RWPE2 (cell line): ENCODE data around the gene KIAA1217.

Experiments
- ATAC-seq: fragments of 200-7000 bp; cut with Tn5 transposase; 3 replicates; pipeline ENCODE4 v1.9.1; 2021; ENCODE audit warnings: low read depth
- DNase-seq: peaks from one replicate; pipeline ENCODE4 v3.0.0-alpha.2; 2020; ENCODE audit warnings: low spot score
- H3K27ac ChIP-seq: fragments of 450-650 bp; 2 replicates; pipeline ENCODE4 v1.5.1; 2017; ENCODE audit warnings: mild to moderate bottlenecking; ENCODE audit not compliant: poor library complexity, severe bottlenecking
- H3K27me3 ChIP-seq: fragments of 250-450 bp; sonication (Bioruptor Pico); 2 replicates; pipeline ENCODE4 v1.5.1; 2021; ENCODE audit warnings: mild to moderate bottlenecking, moderate library complexity; ENCODE audit not compliant: insufficient read depth, poor library complexity, severe bottlenecking
- H3K36me3 ChIP-seq: fragments of 250-450 bp; sonication (Bioruptor Pico); 2 replicates; pipeline ENCODE4 v1.5.1; 2020; ENCODE audit warnings: low read depth, mild to moderate bottlenecking, moderate library complexity
- H3K4me1 ChIP-seq: fragments of 250-450 bp; sonication (Bioruptor Pico); 2 replicates; pipeline ENCODE4 v1.5.1; 2021; ENCODE audit warnings: mild to moderate bottlenecking, moderate library complexity; ENCODE audit not compliant: insufficient read depth, poor library complexity, severe bottlenecking
- H3K4me3 ChIP-seq: fragments of 250-450 bp; sonication (Bioruptor Pico); 2 replicates; pipeline ENCODE4 v1.5.1; 2021; ENCODE audit warnings: mild to moderate bottlenecking, moderate library complexity; ENCODE audit not compliant: severe bottlenecking
- H3K9me3 ChIP-seq: fragments of 250-450 bp; sonication (Bioruptor Pico); 2 replicates; pipeline ENCODE4 v1.5.1; 2021; ENCODE audit warnings: mild to moderate bottlenecking, moderate library complexity; ENCODE audit not compliant: severe bottlenecking
- TF ChIP-seq, protein P1 (sequence below): fragments of 450-650 bp; IDR thresholded peaks from one replicate; pipeline ENCODE4 v1.5.1; 2017; ENCODE audit warnings: mild to moderate bottlenecking, moderate library complexity; ENCODE audit not compliant: poor library complexity, severe bottlenecking

Gene KIAA1217

DNA sequence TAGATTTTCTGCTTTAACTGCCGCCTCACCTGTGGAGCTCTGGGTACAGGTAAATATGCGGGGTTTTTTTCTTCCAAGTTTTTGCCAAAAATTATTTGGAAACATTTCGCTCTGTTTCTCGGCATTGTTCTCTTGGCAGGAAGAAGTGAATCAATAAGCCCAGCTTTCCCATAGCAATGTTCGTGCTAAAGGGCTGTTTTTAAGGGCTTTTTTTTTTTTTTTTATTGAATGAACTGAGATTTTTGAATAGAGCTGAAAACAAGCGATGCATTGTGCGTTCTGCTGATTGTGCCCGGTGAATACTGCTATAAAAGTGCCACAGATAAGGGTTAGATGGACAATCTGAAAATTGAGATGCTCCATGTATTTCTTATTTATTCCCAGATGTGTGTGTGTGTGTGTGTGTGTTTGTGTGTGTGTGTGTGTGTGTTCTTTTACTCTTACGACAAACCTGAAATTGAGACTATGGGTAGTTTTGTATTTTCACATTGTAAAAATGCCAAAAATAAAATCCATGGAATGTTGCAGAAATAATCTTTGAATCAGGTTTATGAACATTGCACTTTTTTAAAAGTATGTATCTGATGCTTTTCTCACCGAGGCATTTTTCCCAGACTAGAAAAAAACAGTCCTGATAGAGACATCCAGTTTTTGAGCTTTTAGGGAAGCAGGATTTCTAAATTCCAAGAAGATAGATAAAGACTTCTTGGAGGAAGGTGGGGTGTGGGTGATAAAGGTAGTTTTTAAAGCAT is 30.5 kb downstream of the KIAA1217 start:
- Histone ChIP-seq H3K9me3 (no peaks in the 10 kb centered on the region), H3K27ac (peak overlapping the region; percentile 25), H3K36me3 (no peaks in the 10 kb centered on the region), H3K4me3 (peak overlapping the region; percentile 34), H3K27me3 (no peaks in the 10 kb centered on the region), H3K4me1 (peaks cover 14% of the 10 kb centered on the region)
- no peak; the same call in 2 of the 3 replicates for ATAC-seq
- no peak for DNase-seq
- TF ChIP-seq, protein P1, sequence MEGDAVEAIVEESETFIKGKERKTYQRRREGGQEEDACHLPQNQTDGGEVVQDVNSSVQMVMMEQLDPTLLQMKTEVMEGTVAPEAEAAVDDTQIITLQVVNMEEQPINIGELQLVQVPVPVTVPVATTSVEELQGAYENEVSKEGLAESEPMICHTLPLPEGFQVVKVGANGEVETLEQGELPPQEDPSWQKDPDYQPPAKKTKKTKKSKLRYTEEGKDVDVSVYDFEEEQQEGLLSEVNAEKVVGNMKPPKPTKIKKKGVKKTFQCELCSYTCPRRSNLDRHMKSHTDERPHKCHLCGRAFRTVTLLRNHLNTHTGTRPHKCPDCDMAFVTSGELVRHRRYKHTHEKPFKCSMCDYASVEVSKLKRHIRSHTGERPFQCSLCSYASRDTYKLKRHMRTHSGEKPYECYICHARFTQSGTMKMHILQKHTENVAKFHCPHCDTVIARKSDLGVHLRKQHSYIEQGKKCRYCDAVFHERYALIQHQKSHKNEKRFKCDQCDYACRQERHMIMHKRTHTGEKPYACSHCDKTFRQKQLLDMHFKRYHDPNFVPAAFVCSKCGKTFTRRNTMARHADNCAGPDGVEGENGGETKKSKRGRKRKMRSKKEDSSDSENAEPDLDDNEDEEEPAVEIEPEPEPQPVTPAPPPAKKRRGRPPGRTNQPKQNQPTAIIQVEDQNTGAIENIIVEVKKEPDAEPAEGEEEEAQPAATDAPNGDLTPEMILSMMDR = no peak

DNA sequence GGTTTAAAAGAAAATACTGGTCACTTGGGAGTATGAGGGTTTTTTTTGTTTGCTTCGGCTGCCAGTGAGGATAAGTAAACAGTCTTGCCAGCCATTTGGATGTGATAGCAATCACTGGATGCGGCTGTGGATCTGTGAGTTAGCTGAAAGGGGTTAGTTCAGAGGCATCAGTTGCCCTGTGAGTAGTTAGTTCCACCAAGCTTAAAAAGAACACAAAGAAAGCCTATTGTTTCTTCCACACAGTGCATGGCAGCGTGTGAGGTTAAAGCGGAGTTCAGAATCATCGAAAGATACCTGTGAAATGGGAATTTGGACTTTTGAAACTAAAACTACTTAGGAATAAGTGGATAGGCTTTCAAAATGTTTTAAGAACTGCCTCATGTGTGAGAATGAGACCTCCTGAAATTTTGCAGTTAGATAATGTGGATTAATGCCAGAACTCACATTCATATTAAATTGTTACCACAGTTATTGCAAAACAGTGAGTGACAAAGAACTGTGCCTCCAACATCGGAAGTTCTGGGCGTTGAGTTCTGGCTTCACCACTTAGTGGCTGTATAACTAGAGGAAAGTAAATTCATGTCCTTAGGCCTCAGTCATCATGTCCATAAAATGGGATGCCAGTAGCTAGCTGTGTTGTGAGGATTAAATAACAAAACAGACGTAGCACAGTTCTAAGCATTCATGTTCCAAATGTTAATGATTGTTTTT is 31.3 kb downstream of the KIAA1217 start:
- TF ChIP-seq, protein P1 = no peak
- H3K4me3 ChIP-seq = peak overlapping the region; percentile 34
- H3K27ac ChIP-seq = no peak overlapping the region
- DNase-seq (no peak), ATAC-seq (peak; percentile 33; the same call in 1 of the 3 replicates)
- H3K27me3 ChIP-seq = no peaks in the 10 kb centered on the region
- H3K36me3 ChIP-seq = no peaks in the 10 kb centered on the region
- peaks cover 14% of the 10 kb centered on the region for H3K4me1 ChIP-seq
- no peaks in the 10 kb centered on the region for H3K9me3 ChIP-seq

- Histone ChIP-seq H3K36me3 (no peaks in the 10 kb centered on the region), H3K27me3 (no peaks in the 10 kb centered on the region), H3K4me1 (peaks cover 14% of the 10 kb centered on the region), H3K27ac (no peak overlapping the region), H3K4me3 (no peak overlapping the region), H3K9me3 (no peaks in the 10 kb centered on the region)
- ATAC-seq = no peak
- DNase-seq = no peak
- TF ChIP-seq, protein P1 = no peak
Observed at GRCh38 chr10:24241536-24242040, 32.6 kb downstream of the KIAA1217 start.

DNA sequence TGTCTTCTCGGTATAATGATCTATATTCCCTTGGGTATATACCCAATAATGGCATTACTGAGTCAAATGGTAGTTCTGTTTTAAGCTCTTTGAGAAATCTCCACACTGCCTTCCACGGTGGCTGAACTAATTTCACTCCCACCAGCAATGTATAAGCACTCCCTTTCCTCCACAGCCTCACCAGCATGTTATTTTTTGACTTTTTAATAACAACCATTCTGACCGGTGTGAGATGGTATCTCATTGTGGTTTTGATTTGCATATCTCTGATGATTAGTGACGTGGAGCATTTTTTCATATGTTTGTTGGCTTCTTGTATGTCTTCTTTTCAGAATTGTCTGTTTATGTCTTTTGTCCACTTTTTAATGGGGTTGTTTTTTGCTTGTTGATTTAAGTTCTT is 33.6 kb downstream of the KIAA1217 start:
- TF ChIP-seq, protein P1 = no peak
- ATAC-seq (no peak), DNase-seq (no peak)
- Histone ChIP-seq H3K4me3 (no peak overlapping the region), H3K27me3 (no peaks in the 10 kb centered on the region), H3K9me3 (no peaks in the 10 kb centered on the region), H3K36me3 (no peaks in the 10 kb centered on the region), H3K4me1 (peaks cover 14% of the 10 kb centered on the region), H3K27ac (no peak overlapping the region)
